Measurements from ENCODE around the gene PIGV.

Gene PIGV

GRCh38 chr1:26787706-26788514 is at the start of gene PIGV:
PIGV (plus strand) TSS chr1:26787950; CDS start chr1:26790816, 2,866 bp downstream.
- peak; percentile 92 to 95 for DNase-seq

DNA sequence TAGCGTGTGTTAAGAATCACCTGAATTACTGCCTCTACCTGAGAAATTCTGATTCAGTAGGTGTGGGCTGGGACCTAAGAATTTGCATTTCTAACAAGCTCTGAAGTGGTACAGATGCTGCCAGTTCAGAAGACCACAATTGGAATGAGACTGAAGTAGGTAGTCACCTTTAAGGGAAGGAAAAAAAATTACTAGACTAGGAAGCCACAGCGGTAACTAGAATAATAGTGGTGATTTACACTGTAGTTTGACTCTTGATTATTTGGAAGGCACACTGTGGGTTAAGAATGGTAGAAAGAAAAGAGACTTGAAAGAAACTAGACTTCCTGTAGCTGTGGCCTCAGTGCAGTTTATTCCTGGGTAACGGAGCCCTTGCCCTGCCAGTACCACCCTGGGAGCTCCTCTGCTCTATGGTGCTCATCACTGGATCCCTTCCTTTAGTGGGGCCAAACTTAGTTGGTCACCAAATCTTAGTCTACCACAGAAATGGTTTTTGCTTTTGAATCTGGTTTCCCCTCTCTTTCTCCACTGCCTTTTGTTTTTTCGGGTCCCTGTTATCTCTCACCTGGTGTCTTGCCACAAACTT is 48.3 kb upstream of the PIGV start:
- DNase-seq, result peak in 1 of 2 experiments; percentile 50

DNA sequence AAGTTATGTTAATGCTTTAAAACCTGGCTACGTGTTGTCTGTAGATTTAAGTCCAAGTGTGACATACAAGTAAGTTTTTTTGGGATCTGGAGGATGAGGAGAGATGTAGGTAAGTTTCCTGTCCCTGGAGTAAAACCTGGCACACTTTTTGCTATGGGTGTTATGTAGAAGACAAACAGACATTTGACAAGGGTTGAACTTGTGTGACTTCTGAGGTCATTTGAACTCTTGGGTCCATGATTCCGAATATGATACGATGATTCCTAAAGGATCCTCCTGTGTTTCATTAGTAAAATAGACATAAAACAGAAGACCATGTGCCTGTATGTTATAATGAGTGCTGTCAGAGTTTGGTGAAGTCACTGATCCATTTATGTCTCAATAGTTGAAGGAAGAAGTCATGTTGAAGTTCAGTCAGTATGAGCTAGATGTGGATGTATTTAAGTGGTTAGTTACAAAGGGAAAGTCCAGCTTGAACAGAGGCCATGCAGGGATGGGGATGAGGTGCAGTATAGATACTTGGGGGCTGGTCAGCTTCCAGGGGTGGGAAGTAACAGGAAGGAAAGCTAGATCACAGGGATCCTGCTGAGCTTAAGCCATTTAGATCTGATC is 47.6 kb upstream of the PIGV start:
- DNase-seq, result no peak

GRCh38 chr1:26740952-26741351 is 46.8 kb upstream of the PIGV start:
- no peak for DNase-seq

- no peak for DNase-seq
These were observed 44.2 kb upstream of the PIGV start for GRCh38 chr1:26743426-26744059.

DNA sequence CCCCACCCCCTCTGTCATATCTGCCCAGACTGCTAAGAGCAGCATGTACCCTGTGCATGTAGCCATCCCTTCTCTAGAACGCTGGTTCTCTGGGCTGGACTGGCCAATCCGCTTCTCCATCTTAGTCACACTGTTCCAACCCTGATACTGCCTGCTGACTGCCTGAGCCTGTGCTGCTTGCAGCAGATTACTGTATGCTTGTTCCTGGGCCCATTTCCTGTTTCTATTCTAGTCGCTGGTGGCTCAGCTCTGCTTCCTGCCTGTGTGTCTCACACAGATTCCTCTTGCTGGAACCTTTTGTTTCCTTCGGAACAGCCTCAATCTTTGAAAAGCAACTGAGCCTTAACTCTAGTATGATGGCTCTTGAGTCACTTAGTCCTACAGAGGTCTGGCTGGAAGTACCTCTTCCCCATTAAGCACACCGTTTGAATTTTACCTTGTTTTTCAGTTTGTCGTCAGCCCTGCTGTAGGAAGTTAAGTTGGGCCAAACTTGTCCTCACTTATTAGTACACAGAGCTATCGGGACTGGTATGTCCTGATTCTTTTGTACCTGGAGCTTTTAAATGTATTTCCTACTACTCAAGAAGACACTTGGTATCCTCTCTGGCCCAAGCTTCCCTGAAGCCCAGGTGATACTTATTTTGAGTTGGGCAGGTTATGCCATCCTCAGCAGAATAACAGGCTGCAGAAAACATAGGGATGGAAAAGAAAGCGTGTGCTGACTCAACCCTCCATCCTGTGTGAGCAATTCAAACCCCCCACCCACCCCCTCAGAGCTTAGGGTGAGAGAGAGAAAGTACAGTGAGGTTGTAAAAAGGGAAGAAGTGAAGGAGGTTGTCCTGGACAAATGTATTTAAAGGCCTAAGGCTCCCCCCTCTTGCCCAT is 43.4 kb upstream of the PIGV start:
- DNase-seq, result peak; percentile 77 to 83

DNA sequence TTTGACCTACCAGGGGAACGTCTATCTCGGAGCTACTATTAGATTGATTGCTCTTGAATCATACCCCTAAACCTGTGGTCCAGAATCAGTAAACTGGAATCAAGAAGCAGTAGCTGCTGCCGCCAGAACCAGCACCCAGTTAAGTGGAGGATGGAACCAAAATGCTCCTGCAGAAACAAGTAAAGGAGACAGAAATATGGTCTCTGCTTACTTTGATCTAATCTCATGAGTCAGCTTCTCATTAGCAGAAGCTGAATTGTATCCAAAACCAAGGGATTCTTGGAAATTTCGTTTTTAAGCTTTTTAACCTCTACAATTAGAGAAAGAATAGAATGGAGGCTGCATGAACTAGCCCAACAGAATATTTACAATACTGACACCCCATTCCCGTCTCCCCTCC is 42.6 kb upstream of the PIGV start:
- no peak for DNase-seq

DNA sequence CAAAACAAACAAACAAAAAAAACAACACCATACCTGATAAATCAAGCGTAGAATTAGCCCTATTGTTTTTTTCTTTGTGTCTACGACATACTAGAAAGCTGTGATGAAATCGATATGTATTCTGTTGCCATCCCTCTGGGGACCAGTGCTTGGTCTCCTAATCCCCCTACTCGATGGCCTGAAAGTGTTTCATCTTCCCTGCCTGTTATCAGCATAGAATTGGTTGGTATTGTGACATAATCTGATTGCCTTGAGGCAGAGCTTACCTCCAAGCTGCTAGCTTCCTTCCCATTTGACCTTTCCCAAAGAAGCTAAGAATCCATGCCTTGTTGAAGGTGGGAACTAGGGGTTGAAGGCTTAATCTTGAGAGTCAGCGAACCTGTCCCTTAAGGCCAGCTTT is 40.7 kb upstream of the PIGV start:
- no peak for DNase-seq

- no peak for DNase-seq
These were observed 39.4 kb upstream of the PIGV start for GRCh38 chr1:26748351-26748750.

GRCh38 chr1:26749458-26749857 is 38.3 kb upstream of the PIGV start:
- no peak for DNase-seq

DNA sequence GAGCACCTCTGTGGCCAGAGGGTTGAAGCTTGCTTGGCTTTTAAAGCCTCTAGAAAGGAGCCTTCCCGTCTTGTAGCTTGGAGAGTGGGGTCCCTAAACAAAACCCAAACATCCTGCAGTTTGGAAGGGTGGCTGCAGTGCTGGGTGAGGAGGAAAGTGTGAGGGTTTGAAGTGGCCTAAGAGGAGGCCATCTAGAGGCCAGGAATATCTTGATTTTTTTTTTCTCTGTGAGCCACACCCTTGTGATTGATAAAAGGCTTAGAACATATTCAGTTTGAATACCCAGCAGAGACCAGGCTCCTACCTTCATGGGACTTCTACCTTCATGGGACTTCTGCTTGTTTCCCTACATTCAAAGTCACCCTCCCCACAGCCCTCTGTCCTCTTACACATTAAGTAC is 37.3 kb upstream of the PIGV start:
- no peak for DNase-seq

GRCh38 chr1:26752519-26752918 is 35.2 kb upstream of the PIGV start:
- DNase-seq, result no peak

- DNase-seq, result no peak
These were observed 33.5 kb upstream of the PIGV start for GRCh38 chr1:26754086-26754874.

DNA sequence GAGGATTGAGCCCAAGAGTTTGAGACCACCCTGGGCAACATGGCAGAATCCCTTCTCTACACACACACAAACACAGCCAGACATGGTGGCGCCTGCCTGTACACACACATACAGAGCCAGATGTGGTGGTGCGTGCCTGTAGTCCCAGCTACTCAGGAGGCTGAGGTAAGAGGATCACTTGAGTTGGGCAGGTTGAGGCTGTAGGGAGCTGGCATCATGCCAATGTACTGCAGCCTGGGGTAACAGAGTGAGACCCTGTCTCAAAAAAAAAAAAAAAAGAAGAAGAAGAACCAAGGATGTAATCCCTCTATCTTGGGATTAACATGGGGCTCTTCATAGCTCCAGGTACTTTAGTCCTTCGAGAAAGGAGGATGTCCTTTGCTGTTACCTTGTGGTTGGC is 29.4 kb upstream of the PIGV start:
- no peak for DNase-seq

DNA sequence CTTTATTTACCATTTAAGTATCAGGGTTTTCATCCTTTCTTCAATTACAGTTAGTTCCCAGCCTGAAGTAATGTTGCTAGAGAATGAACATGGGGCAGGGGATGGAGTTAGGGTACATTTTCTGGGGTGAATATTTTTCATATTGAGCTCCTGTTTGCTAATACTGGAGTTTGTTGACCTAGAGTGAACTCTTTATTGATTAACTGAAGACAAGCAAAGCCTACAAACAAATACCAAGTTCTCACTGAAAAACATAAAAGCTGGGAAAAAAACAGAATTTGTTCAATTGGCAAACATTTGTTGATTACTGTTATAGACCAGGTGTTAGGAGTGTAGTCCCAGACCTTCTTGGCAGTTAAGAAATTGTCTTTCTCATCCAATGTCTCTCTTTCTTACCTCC is 28.2 kb upstream of the PIGV start:
- no peak for DNase-seq

DNA sequence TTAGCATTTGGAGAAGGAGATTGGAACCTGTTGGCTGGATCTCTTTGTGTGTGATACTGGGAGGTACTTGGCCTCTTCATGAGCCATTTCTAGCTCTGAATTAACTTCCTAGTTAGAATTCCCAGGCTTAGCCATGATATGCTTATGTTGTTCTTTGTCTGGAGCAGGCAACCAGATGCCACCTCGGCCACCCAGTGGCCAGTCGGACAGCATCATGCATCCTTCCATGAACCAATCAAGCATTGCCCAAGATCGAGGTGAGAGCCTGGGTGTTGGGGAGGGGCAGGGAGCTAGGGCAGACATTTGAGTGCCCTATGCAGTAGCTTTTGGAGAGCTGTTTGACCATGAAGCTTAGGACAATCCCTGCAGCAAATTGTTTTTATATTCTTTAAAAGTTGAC is 26.5 kb upstream of the PIGV start:
- DNase-seq, result no peak

DNA sequence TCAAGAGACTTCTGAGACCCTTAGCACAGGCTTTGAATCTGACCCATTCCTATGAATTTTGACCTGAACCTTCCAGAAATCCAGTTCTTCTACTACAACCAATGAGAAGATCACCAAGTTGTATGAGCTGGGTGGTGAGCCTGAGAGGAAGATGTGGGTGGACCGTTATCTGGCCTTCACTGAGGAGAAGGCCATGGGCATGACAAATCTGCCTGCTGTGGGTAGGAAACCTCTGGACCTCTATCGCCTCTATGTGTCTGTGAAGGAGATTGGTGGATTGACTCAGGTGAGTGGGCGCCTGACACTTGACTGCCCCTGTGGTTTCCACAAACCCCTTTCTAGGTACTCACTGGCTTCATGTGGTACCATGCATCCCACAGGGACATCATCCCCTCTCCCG is 20.0 kb upstream of the PIGV start:
- DNase-seq, result no peak

GRCh38 chr1:26768755-26769154 is 19.0 kb upstream of the PIGV start:
- DNase-seq, result no peak

DNA sequence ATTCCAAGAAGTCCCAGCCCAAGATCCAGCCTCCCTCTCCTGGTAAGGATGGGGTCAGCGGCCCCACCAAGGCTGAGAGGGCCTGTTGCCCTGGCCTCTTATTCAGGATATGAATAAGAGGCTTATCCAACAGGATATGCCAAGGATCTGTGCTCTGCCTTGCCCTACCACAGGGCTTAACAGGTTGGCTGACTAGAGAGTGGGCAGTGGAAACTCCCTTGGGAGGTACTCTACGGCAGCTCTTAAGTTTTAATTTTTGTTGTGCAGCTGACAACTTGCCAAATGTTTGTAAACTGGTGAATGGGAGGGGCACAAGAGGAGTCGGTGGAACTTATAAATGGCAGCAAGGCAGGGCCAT is 16.5 kb upstream of the PIGV start:
- no peak for DNase-seq

- peak in 1 of 2 experiments; percentile 40 for DNase-seq
These were observed 16.0 kb upstream of the PIGV start for GRCh38 chr1:26771643-26772321.

DNA sequence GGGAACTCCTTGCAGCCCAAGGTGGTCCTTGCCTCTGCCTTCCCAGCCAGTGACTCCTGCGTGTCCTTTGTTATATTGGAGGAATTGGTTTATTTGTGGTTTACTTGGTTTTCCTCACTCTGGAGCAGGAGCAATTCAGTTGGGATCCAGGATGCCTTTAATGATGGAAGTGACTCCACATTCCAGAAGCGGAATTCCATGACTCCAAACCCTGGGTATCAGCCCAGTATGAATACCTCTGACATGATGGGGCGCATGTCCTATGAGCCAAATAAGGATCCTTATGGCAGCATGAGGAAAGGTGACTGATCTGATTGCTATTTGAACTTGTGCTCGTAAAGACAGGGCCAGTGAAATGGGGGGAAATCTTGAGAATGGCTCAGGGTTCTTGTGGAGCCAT is 15.1 kb upstream of the PIGV start:
- no peak for DNase-seq

All from activated T-cell treated with anti-CD3 and anti-CD28 coated beads, Interleukin-2, amount 50 U/mL, for 48 hours (primary cell).